HepG2 (cell line): ENCODE results near the gene R3HDM1. TPM values are rescaled to one million over a fixed set of nuclear protein-coding genes. Genes with fewer than 3 reads are reported as not detected.
A peak's percentile ranks its signal among the peaks of the same experiment; 100 is the strongest.

Experiments used
- ATF6 ChIP-seq: sonication (generic); formaldehyde crosslinking; conservative IDR thresholded peaks from 2 replicates; pipeline ENCODE4 v1.4.0; 2020; ENCODE audit warnings: missing genetic modification reagents
- CBX1 ChIP-seq: IDR thresholded peaks from one replicate; pipeline ENCODE4 v1.6.1; 2016; ENCODE audit warnings: antibody characterized with exemption, low read depth
- ELF4 ChIP-seq: sonication (generic); formaldehyde crosslinking; IDR thresholded peaks from 2 replicates; pipeline ENCODE4 v1.5.0; 2020; ENCODE audit warnings: missing genetic modification reagents, mild to moderate bottlenecking, moderate library complexity, borderline replicate concordance
- HDAC6 ChIP-seq: fragments of 200-600 bp; sonication (generic); IDR thresholded peaks from 2 replicates; pipeline ENCODE4 v1.7.0; 2017; ENCODE audit warnings: mild to moderate bottlenecking, antibody characterized with exemption, low read length, low read depth
- KMT2B ChIP-seq: IDR thresholded peaks from 2 replicates; pipeline ENCODE4 v1.6.1; 2016; ENCODE audit warnings: missing genetic modification reagents, missing compliant biosample characterization
- MYC ChIP-seq: sonication (generic); formaldehyde crosslinking; IDR thresholded peaks from 2 replicates; pipeline ENCODE4 v1.9.0; 2021; ENCODE audit warnings: missing genetic modification reagents, borderline replicate concordance
- RAD21 ChIP-seq: fragments of 450-650 bp; formaldehyde crosslinking; IDR thresholded peaks from 2 replicates; pipeline ENCODE4 v1.5.0; 2020; ENCODE audit warnings: mild to moderate bottlenecking
- SRY ChIP-seq: sonication (generic); formaldehyde crosslinking; IDR thresholded peaks from 2 replicates; pipeline ENCODE4 v1.8.0; 2022; ENCODE audit warnings: mild to moderate bottlenecking, missing genetic modification reagents
- TGIF2 ChIP-seq: IDR thresholded peaks from 2 replicates; pipeline ENCODE4 v1.6.1; 2016; ENCODE audit warnings: control low read depth, missing compliant biosample characterization
- ZIK1 ChIP-seq: sonication (generic); formaldehyde crosslinking; IDR thresholded peaks from 2 replicates; pipeline ENCODE4 v1.5.0; 2020; ENCODE audit warnings: mild to moderate bottlenecking, low read depth, missing genetic modification reagents, borderline replicate concordance
- ZNF484 ChIP-seq: sonication (generic); formaldehyde crosslinking; IDR thresholded peaks from 2 replicates; pipeline ENCODE4 v1.5.1; 2020; ENCODE audit warnings: mild to moderate bottlenecking, low read depth, missing genetic modification reagents, borderline replicate concordance
- ZNF639 ChIP-seq: conservative IDR thresholded peaks from 2 replicates; pipeline ENCODE4 v1.6.1; 2018; ENCODE audit warnings: missing genetic modification reagents
- ZNF704 ChIP-seq: sonication (generic); formaldehyde crosslinking; IDR thresholded peaks from 2 replicates; pipeline ENCODE4 v1.8.1; 2023; ENCODE audit warnings: mild to moderate bottlenecking, inconsistent platforms, moderate library complexity, missing genetic modification reagents, borderline replicate concordance
- ZNF746 ChIP-seq: sonication (generic); formaldehyde crosslinking; IDR thresholded peaks from 2 replicates; pipeline ENCODE4 v1.8.0; 2022; ENCODE audit warnings: mild to moderate bottlenecking, missing genetic modification reagents
- ZNF839 ChIP-seq: sonication (generic); formaldehyde crosslinking; IDR thresholded peaks from 2 replicates; pipeline ENCODE4 v1.4.0; 2020; ENCODE audit warnings: missing genetic modification reagents, mild to moderate bottlenecking, borderline replicate concordance
- polyA plus RNA-seq, 8 experiments: library from polyadenylated mRNA; depleted of rRNA in 3 of 8; stranded (reverse) in 7 of 8; unstranded in 1 of 8; fragments of >200 nt; fragmentation: Illumina TruSeq in 4 of 8; extraction: Trizol in 4 of 8; gene quantifications; 2 replicates each; pipeline versions ENCODE4 v1.2.1 to v1.2.3, GENCODE V29; 2011 to 2016; ENCODE audit warnings: low read depth in 4 of 8, missing spikeins in 1 of 8, mixed read lengths in 1 of 8; ENCODE audit not compliant: insufficient read depth in 1 of 8
- total RNA-seq, 5 experiments: library from RNA; depleted of rRNA; stranded (reverse); fragments of >200 nt; fragmentation: Illumina TruSeq; extraction: Trizol; gene quantifications; 2 replicates each; pipeline ENCODE4 v1.2.3, GENCODE V29; 2016; ENCODE audit warnings: low read depth in 1 of 5
- TF ChIP-seq, protein P1 (sequence below): sonication (generic); formaldehyde crosslinking; IDR thresholded peaks from 2 replicates; pipeline ENCODE4 v1.4.0; 2020; ENCODE audit warnings: mild to moderate bottlenecking, missing genetic modification reagents, borderline replicate concordance
- TF ChIP-seq, protein P2 (sequence below): sonication (generic); formaldehyde crosslinking; IDR thresholded peaks from 2 replicates; pipeline ENCODE4 v1.4.0; 2020; ENCODE audit warnings: missing genetic modification reagents
- TF ChIP-seq, protein P3 (sequence below): sonication (generic); formaldehyde crosslinking; IDR thresholded peaks from 2 replicates; pipeline ENCODE4 v1.5.1; 2020; ENCODE audit warnings: missing genetic modification reagents, mild to moderate bottlenecking, borderline replicate concordance

R3HDM1 gene
- total and polyA plus RNA-seq, 2 of the 13 experiments (the other 11 are each of a cell fraction or from before 2014, with no cell fraction given) = 15.7 to 54.3 TPM

DNA sequence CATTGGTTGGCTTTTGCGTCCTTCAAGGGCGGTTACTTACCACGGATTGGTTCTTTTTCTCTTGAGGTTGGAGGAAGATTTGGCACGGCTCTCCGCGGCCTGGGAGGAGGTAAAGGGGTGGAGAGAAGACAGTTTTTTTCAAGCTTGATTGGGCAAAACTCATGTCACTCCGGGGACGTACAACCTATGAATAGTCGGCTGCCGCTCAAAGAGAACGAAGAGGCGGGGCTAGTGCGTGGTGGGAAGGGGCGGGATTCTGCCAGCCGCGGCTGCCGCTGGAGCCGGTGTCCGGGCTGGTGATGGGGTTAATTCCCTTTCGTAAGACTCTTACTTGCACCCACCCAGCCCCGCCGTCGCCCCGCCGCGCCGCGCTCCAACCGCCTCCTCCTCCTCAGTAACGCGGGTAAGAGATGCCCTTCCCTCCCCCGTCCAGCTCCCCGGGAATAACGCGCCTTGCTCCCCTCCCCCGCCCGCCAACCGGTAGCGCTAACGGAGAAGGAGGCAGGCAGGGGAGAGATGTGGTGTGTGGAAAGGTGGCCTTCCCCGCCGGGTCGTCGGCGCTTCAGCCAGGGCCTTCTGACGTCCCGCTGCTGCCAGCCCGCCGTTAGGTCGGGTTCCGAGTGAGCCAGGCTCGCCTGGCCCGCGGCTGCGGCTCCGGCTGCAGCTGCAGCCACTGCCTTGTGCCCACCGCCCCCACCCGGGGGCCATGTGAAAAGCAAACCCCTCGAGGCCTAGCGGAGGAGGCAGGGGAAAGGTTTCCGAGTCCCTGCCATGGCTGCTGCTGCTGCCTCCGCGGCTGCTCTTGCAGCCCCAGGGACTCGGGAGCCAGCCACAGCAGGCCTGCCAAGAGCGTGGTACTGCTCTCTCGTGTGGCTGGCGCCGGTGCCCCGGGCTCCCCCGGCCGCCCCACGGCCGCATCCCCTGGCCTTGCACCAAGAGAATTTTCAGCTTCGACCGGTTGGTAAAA is at the start of gene R3HDM1 (continued):
- TF ChIP-seq ZNF484 (no peak), ZIK1 (CRISPR knock-in tag) (no peak), ATF6 (CRISPR knock-in tag) (no peak), ZNF639 (CRISPR knock-in tag) (peak; percentile 42; the same call in 1 of the 2 replicates), RAD21 (CRISPR knock-in tag) (peak; percentile 81), ZNF704 (no peak), SRY (CRISPR knock-in tag) (no peak), MYC (CRISPR knock-in tag) (peak; percentile 90), ZNF839 (CRISPR knock-in tag) (peak; percentile 87; the same call in 1 of the 2 replicates), CBX1 (no peak), HDAC6 (no peak), ZNF746 (no peak), ELF4 (CRISPR knock-in tag) (no peak), TGIF2 (CRISPR knock-in tag) (peak; percentile 88), KMT2B (CRISPR knock-in tag) (peak; percentile 92)
- TF ChIP-seq, protein P1, sequence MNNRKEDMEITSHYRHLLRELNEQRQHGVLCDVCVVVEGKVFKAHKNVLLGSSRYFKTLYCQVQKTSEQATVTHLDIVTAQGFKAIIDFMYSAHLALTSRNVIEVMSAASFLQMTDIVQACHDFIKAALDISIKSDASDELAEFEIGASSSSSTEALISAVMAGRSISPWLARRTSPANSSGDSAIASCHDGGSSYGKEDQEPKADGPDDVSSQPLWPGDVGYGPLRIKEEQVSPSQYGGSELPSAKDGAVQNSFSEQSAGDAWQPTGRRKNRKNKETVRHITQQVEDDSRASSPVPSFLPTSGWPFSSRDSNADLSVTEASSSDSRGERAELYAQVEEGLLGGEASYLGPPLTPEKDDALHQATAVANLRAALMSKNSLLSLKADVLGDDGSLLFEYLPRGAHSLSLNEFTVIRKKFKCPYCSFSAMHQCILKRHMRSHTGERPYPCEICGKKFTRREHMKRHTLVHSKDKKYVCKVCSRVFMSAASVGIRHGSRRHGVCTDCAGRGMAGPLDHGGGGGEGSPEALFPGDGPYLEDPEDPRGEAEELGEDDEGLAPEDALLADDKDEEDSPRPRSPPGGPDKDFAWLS = no peak
- TF ChIP-seq, protein P2, sequence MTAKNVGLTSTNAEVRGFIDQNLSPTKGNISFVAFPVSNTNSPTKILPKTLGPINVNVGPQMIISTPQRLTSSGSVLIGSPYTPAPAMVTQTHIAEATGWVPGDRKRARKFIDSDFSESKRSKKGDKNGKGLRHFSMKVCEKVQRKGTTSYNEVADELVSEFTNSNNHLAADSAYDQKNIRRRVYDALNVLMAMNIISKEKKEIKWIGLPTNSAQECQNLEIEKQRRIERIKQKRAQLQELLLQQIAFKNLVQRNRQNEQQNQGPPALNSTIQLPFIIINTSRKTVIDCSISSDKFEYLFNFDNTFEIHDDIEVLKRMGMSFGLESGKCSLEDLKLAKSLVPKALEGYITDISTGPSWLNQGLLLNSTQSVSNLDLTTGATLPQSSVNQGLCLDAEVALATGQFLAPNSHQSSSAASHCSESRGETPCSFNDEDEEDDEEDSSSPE (CRISPR knock-in tag) = peak; percentile 65
- TF ChIP-seq, protein P3, sequence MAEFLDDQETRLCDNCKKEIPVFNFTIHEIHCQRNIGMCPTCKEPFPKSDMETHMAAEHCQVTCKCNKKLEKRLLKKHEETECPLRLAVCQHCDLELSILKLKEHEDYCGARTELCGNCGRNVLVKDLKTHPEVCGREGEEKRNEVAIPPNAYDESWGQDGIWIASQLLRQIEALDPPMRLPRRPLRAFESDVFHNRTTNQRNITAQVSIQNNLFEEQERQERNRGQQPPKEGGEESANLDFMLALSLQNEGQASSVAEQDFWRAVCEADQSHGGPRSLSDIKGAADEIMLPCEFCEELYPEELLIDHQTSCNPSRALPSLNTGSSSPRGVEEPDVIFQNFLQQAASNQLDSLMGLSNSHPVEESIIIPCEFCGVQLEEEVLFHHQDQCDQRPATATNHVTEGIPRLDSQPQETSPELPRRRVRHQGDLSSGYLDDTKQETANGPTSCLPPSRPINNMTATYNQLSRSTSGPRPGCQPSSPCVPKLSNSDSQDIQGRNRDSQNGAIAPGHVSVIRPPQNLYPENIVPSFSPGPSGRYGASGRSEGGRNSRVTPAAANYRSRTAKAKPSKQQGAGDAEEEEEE (CRISPR knock-in tag) = peak; percentile 18; the same call in 1 of the 2 replicates
